GM19452 (cell line): ENCODE data around the gene RCE1.

ENCODE experiments used
- ATAC-seq: cut with Tn5 transposase; IDR thresholded peaks from one replicate; pipeline ENCODE4 v1.9.1; 2021; ENCODE audit not compliant: unreplicated experiment

RCE1 gene

GRCh38 chr11:66856496-66857233, 13.4 kb downstream of the RCE1 start, which contains the start of gene LRFN4:
LRFN4 (plus strand) TSS chr11:66857064; CDS start chr11:66857745, 681 bp downstream.
- ATAC-seq = peak; percentile 43

GRCh38 chr11:66857234-66857926, 14.1 kb downstream of the RCE1 start:
- no peak for ATAC-seq

- no peak for ATAC-seq
Measured at GRCh38 chr11:66857927-66858185, 14.6 kb downstream of the RCE1 start.

GRCh38 chr11:66858186-66858938, 15.1 kb downstream of the RCE1 start:
- ATAC-seq = no peak

GRCh38 chr11:66858939-66859685, 15.9 kb downstream of the RCE1 start:
- ATAC-seq = no peak

- ATAC-seq = no peak
Measured at GRCh38 chr11:66859686-66860448, 16.6 kb downstream of the RCE1 start.

- ATAC-seq = no peak
Measured at GRCh38 chr11:66860449-66860831, 17.2 kb downstream of the RCE1 start.

- no peak for ATAC-seq
Measured at GRCh38 chr11:66861038-66861773, 18.0 kb downstream of the RCE1 start.

- ATAC-seq = no peak
Measured at GRCh38 chr11:66861774-66862558, 18.7 kb downstream of the RCE1 start.

GRCh38 chr11:66862559-66863037, 19.4 kb downstream of the RCE1 start:
- no peak for ATAC-seq

GRCh38 chr11:66863428-66864125, 20.3 kb downstream of the RCE1 start:
- no peak for ATAC-seq

- ATAC-seq = no peak
Measured at GRCh38 chr11:66864172-66864901, 21.1 kb downstream of the RCE1 start.

GRCh38 chr11:66864924-66865697, 21.9 kb downstream of the RCE1 start:
- no peak for ATAC-seq

- ATAC-seq = no peak
Measured at GRCh38 chr11:66866007-66866406, 22.8 kb downstream of the RCE1 start.

GRCh38 chr11:66866511-66866986, 23.3 kb downstream of the RCE1 start:
- ATAC-seq = no peak

GRCh38 chr11:66867425-66868040, 24.3 kb downstream of the RCE1 start:
- no peak for ATAC-seq
